HG03442 (cell line): Measurements from ENCODE around the gene CCDC32.

ENCODE experiments used
- ATAC-seq: cut with Tn5 transposase; IDR thresholded peaks from one replicate; pipeline ENCODE4 v1.9.1; 2021; ENCODE audit warnings: mild to moderate bottlenecking, moderate library complexity; ENCODE audit not compliant: unreplicated experiment

The CCDC32 gene

GRCh38 chr15:40567111-40567510 is 2.3 kb upstream of the CCDC32 start:
- ATAC-seq, result no peak

DNA sequence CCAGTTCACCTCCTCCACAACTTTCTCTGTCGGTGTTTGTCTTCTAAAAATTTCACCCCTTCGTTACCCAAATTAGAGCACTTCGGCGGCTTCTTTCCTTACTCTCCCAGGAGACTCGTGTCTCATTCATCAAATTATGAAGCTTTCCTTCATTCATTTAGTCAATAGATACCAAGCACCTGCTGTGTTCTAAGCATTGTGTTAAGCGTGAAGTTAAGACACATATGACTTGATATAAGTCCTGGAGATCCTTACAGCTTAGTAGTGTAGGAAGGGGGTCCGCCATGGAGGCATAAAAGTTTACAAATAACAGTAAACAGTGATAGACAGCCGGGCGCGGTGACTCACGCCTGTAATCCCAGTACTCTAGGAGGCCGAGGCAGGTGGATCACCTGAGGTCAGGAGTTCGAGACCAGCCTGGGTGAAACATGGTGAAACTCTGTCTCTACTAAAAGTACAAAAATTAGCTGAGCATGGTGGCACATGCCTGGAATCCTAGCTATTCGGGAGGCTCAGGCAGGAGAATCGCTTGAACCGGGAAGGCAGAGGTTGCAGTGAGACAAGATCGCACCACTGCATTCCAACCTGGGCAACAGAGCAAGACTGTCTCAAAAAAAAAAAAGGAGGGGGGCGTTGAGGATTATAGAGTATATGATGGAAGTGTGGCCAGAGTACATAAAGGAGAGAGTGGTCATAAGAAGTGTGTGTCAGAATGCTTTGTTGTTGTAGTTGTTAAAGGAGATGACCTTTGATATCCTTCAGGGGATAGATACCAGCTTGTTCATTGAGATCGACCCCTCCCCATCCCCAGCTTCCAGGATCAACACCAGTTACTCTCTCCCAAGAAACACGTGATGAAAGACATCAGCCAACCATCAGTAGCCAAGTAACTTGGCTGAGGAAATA is 744 bp upstream of the CCDC32 start:
- ATAC-seq, result no peak

DNA sequence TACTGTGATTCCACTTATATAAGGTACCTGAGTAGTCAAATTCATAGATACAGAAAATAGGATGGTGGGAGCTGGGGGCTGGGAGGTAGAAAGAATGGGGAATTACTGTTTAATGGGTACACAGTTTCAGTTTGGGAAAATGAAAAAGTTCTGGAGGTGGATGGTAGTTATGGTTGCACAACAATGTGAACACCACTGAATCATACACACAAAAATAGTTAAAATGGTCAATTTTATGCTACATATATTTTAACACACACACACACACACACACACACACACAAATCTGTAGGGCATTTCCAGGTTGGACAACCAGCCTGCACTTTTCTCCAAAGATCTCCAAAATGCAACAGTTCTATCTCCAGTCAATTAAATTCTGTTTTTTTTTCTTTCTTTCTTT is 1.4 kb downstream of the CCDC32 start:
- no peak for ATAC-seq

DNA sequence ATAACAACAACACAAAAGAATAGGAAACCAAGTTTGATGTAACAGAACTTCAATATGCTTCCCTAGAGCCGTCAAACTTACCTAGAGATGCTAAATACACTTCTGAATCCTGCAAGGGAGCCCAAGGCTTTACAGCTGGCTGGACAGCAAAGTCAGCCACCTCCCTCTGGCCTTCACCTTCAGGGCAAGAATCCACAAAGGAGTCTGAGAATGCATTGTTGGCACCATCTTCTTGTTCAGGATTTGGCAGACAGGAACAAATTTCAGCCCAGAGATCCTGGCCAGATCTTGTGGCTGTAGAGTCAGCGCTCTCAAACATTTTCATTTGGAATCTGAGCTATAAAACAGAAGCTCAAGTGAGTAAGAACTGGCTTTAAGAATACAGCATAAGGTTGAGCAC is 2.2 kb downstream of the CCDC32 start:
- ATAC-seq, result no peak

DNA sequence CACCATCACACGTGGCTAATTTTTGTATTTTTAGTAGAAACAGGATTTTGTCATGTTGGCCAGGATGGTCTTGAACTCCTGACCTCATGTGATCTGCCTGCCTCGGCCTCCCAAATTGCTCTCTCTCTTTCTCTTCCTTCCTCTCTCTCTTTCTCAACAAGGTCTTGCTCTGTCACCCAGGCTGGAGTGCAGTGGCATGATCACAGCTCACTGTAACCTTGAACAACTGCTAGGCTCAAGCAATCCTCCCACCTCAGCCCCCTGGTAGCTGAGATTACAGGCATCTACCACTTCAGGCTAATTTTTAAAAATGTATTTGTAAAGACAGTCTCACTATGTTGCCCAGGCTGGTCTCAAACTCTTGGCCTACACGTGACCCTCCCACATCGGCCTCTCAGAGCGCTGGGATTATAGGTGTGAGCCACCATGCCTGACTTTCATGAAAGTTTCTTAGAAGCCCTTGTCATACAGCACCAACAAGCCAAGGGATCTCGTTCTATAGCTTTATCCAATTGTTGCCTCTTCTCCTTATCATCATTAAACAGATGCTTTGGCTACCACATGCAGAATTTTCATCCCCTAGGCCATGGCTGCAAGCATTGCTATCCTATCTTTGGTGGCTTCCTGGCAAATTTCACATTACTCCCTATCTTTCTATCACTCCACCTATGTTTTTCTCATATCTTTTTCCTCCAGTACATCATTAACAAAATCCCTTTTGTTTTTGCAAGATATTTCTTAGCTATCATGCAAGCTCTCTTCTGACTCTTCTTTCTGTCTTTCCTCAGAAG is 5.7 kb downstream of the CCDC32 start:
- ATAC-seq, result no peak

DNA sequence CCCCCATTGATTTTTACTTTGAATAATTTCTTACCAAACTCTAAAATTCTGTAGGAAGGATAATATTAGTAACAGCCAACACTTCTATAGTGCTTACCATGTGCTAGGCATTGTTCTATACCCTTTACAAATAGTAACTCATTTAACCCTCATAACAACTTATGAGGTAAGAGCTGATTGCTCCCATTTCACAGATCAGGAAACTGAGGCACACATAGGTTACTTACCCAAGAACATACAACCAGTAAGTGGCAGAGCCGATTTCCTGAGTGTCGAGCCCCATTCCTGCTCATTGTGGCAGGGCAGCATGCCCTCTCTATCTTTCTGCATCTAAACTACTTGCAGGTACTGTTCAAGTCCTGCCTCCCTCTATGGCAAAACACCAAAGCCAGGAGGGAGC is 9.0 kb downstream of the CCDC32 start:
- no peak for ATAC-seq

DNA sequence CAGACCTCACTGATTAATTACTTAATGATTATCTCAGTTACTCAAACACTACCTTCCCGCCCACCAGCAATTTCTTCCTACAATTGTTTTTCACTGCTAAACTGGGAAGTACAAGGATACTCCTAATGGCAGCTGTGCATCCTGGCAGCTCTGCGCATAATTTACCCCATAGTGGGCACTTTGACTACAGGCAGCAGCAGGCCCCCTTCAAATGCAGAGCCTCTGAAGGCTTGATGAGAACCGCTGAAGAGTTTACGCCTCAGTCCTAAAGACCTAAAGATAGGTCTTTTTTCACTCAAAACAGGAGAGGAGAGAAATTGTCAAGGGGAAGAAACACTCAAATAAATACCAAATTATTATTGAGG is 10.7 kb downstream of the CCDC32 start:
- no peak for ATAC-seq

DNA sequence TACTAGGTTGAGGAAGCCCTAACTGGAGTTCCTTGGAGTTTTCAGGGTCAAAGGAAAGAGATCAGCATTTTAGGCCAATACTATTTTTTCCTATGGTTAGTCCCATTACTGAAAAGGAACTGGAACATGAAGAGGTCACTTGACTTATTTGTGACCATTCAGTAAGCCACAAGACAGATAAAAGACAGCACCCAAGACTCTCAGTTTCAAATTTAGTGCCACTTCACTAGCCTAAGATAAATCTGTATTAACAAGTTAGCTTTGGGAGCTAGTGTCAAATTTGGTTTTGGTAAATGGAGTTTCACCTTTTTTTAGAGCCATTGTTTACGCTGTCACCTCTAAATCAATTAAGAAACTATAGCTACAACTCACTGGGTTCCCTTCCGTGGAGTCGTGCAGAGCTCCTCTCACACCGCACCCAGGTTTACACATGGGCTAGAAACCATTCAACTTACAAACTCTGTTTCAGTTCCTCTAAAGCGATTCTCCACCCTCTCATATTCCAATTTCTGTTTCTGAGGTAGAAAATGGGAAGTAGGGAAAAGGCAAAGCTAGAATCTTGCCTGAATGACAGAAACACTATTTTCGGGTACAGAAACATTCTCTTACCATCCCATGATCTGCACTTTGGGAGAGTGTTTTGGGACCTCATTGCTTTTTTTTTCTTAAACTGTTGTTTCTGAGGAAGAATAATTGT is 14.4 kb downstream of the CCDC32 start:
- ATAC-seq, result peak; percentile 65

DNA sequence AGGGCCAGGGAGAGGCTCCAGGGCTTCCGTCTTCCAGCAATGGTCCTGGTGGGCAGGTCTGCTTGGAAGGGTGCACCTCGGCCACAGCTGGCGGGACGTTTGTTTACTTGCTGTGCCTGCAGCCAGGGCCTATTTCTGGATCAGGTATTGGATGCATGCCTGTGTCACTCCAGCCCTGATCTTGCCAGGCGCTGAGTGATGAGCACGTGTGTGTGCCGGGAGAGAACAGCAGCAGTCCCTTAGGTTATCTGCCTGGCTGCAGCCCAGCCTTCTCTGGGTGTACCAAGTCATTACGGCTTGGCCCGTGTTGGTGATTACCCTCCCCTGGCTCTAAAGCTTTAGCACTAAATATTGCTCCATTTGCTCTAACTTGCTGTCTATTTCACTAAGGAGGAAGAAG is 14.9 kb downstream of the CCDC32 start:
- ATAC-seq, result no peak

- no peak for ATAC-seq
These were observed 16.2 kb downstream of the CCDC32 start for GRCh38 chr15:40548610-40549009.

DNA sequence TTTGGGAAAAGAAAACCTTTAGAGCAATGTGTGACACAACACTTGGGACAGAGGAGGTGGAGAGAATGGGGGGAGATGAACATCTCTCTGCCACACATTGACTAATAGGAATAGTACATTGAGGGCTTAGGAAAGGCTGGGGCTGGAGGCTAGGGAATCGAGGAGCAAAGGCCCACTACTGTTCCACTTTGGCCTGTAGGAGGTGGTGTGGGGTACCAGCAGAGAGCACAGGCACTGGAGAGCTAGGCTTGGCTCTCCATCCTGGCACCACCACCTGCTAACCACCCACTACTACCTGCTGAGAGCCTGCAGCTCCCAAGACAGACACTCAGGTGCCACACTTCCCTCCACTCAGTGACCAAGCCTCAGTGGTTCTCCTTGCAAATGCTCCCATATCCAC is 19.4 kb downstream of the CCDC32 start:
- ATAC-seq, result no peak

DNA sequence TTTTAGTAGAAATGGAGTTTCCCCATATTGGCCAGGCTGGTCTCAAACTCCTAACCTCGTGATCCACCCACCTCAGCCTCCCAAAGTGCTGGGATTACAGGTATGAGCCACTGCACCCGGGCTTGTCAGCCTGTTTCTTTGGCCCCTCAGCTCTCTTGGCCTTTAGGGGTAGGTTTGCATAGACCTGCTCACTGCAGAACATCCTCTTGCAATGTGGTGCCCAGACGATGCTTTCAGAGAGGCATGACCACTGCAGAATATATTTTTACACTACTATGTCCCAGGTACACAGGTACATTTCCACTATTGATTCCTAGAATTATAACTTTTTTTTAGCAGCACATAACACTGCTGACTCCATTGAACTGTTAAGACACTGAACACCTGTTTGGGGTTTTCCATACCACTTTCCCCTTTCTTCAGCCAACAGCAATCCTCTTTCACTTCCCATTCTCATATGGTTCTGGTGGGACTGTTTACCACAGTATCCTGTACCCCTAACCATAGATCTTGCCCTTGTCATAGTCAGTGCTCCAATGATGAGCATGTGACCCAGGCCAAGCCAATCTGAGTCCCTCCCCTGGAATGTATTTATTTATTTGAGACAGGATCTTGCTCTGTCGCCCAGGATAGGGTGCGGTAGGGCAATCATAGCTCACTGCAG is 21.1 kb downstream of the CCDC32 start:
- peak; percentile 82 for ATAC-seq

- ATAC-seq, result no peak
These were observed 21.8 kb downstream of the CCDC32 start for GRCh38 chr15:40543082-40543481.

DNA sequence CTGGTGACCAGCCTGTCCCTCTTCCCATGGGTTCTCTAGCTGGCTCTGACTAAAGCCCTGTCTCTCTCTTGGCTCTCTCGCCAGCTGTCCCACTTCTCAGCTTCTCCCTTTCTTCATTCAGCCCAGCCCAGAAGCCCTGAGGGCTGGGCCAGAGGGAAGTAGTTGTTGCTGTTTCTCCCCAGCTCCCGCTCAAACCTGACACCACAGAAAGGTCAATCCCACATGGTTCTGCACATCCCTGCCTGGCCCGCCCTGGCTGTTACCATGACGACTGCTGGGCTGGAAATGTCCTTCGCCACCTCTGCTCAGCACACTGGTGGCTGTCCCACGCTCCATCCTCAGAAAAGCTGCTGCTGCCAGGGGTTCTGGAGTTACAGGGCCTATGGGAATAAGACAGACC is 25.9 kb downstream of the CCDC32 start:
- no peak for ATAC-seq

DNA sequence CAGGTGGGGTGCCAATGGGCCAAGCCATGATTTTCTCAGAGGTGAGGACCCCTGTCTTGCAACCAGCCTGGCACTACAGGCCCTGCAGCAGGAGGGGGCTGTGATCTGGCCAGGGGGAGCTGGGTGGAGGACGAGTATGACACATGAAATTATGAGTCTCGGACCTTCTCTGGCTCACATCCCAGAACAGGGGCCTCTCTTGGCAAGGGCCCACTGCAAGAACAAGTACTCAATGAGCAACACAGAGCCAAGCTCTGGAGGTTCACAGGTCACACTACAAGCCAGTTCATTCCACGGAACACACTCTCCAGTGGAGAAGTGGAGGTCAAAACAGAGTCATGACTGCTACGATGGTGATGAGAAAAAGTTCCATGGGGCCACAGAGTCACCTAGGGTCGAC is 28.3 kb downstream of the CCDC32 start:
- no peak for ATAC-seq

DNA sequence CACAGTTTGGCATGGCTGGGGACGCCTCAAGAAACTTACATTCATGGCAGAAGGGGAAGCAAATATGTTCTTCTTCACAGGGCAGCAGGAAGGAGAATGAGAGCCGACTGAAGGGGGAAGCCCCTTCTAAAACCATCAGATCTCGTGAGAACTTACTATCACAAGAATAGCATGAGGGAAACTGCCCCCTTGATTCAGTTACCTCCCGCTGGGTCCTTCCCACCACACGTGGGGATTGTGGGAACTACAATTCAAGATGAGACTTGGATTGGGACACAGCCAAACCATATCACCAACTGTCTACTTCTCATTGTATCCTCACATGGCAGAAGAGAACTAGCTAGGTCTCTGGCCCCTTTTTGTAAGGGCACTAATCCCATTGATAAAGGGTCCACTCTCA is 30.5 kb downstream of the CCDC32 start:
- no peak for ATAC-seq

- ATAC-seq, result no peak
These were observed 31.0 kb downstream of the CCDC32 start for GRCh38 chr15:40533763-40534364.

GRCh38 chr15:40528801-40529200 is 36.0 kb downstream of the CCDC32 start:
- no peak for ATAC-seq

GRCh38 chr15:40525855-40526254 is 39.0 kb downstream of the CCDC32 start:
- no peak for ATAC-seq

DNA sequence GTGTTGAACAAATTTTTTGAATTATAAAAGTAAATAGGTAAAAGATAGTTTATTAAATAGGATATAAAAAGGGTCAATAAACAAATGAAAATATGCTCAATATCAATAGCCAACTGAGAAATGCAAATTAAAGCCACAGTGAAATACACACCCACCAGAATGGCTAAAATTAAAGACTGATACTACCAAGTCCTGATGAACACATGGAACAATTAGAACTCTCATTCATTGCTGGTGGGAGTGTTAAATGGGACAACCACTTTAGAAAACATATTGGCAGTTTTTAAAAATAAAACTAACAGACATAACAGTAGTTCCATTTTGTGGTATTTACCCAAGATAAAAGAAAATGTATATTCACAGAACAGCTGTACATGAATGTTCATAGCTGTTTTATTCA is 41.2 kb downstream of the CCDC32 start:
- ATAC-seq, result no peak

GRCh38 chr15:40516322-40516721 is 48.5 kb downstream of the CCDC32 start:
- no peak for ATAC-seq
